HG03575 (cell line): ENCODE results near the gene REPIN1.

Experiments
- ATAC-seq: cut with Tn5 transposase; IDR thresholded peaks from one replicate; pipeline ENCODE4 v1.9.1; 2021; ENCODE audit not compliant: unreplicated experiment, insufficient number of reproducible peaks, low FRiP score; ENCODE audit errors: extremely low read depth

REPIN1 gene

GRCh38 chr7:150412518-150413488 is 44.2 kb downstream of the REPIN1 start:
- ATAC-seq, result no peak

GRCh38 chr7:150413640-150414081 is 45.0 kb downstream of the REPIN1 start:
- ATAC-seq, result no peak

- ATAC-seq, result no peak
Observed at GRCh38 chr7:150415161-150416153, 46.8 kb downstream of the REPIN1 start.

- ATAC-seq, result no peak
Observed at GRCh38 chr7:150417239-150417638, 48.6 kb downstream of the REPIN1 start.

- ATAC-seq, result no peak
Observed at GRCh38 chr7:150417863-150418262, 49.2 kb downstream of the REPIN1 start.

GRCh38 chr7:150420242-150420641 is 51.6 kb downstream of the REPIN1 start:
- ATAC-seq, result no peak

GRCh38 chr7:150420987-150421674 is 52.5 kb downstream of the REPIN1 start:
- peak; percentile 65 for ATAC-seq

- no peak for ATAC-seq
Observed at GRCh38 chr7:150421831-150422230, 53.2 kb downstream of the REPIN1 start.
